Calu3 (cell line): ENCODE measurements around the gene RPAP3. TPM values are rescaled to one million over a fixed set of nuclear protein-coding genes. Genes with fewer than 3 reads are reported as not detected.

Experiments used
- BruUV-seq: library from RNA; stranded (reverse); fragments of 400-500 nt; replicated peaks from 2 replicates; lab custom pipeline; 2021; lab: Mats Ljungman, UMichigan
- CTCF ChIA-PET: fragments of 300-600 bp; sonication (Branson Sonifier 250); formaldehyde crosslinking; loops from one replicate; lab custom pipeline; 2022; ENCODE audit warnings: antibody characterized with exemption; lab: Charles Lee
- DNase-seq: peaks from one replicate; pipeline ENCODE4 v3.0.0; 2022
- H3K27ac Mint-ChIP-seq: one replicate; pipeline ENCODE4 v1.8.0; 2022; ENCODE audit warnings: mixed read lengths; ENCODE audit not compliant: unreplicated experiment
- H3K27me3 Mint-ChIP-seq: one replicate; pipeline ENCODE4 v1.8.0; 2022; ENCODE audit warnings: mixed read lengths; ENCODE audit not compliant: unreplicated experiment
- H3K36me3 Mint-ChIP-seq: one replicate; pipeline ENCODE4 v1.8.0; 2022; ENCODE audit warnings: mild to moderate bottlenecking, moderate library complexity, mixed read lengths; ENCODE audit not compliant: insufficient read depth, unreplicated experiment
- H3K4me1 Mint-ChIP-seq: one replicate; pipeline ENCODE4 v1.8.0; 2022; ENCODE audit warnings: mild to moderate bottlenecking, low read depth, mixed read lengths; ENCODE audit not compliant: unreplicated experiment
- H3K4me3 Mint-ChIP-seq: one replicate; pipeline ENCODE4 v1.8.0; 2022; ENCODE audit warnings: mild to moderate bottlenecking, low read depth, moderate library complexity, mixed read lengths; ENCODE audit not compliant: unreplicated experiment
- H3K9me3 Mint-ChIP-seq: one replicate; pipeline ENCODE4 v1.8.0; 2022; ENCODE audit warnings: low read depth, mixed read lengths; ENCODE audit not compliant: unreplicated experiment
- CTCF ChIP-seq: fragments of 200-600 bp; IDR thresholded peaks from one replicate; pipeline ENCODE4 v1.8.0; 2022; ENCODE audit warnings: antibody characterized with exemption; ENCODE audit not compliant: unreplicated experiment
- intact Hi-C: fragments of 100-400 bp; cut with micrococcal nuclease; formaldehyde crosslinking; loops from one replicate; pipeline ENCODE4 v1.10.0; 2022; ENCODE audit not compliant: unreplicated experiment
- total RNA-seq: library from RNA; stranded (reverse); gene quantifications from 2 replicates; pipeline ENCODE4 v1.2.3, GENCODE V29; 2022

Gene RPAP3
- total RNA-seq, 1 experiment from 2014 or later, result 33.5 TPM

- H3K36me3 Mint-ChIP-seq, result no peaks in the 10 kb centered on the region
- no peak overlapping the region for H3K27ac Mint-ChIP-seq
- H3K4me3 Mint-ChIP-seq, result no peak overlapping the region
- H3K27me3 Mint-ChIP-seq, result peaks cover 13% of the 10 kb centered on the region
- TF ChIP-seq CTCF, result no peak
- BruUV-seq, result no TSS peak
- intact Hi-C loops, result no loop called here
- CTCF ChIA-PET, result no interaction called here
- H3K4me1 Mint-ChIP-seq, result no peaks in the 10 kb centered on the region
- H3K9me3 Mint-ChIP-seq, result no peaks in the 10 kb centered on the region
- no peak for DNase-seq
These were observed 25.9 kb upstream of the RPAP3 start for GRCh38 chr12:47731723-47732122.

- CTCF ChIA-PET, result no interaction called here
- TF ChIP-seq CTCF, result no peak
- no TSS peak for BruUV-seq
- Mint-ChIP-seq H3K4me3 (no peak overlapping the region), H3K4me1 (no peaks in the 10 kb centered on the region), H3K36me3 (no peaks in the 10 kb centered on the region), H3K9me3 (no peaks in the 10 kb centered on the region), H3K27me3 (peaks cover 13% of the 10 kb centered on the region), H3K27ac (no peak overlapping the region)
- DNase-seq, result no peak
- intact Hi-C loops, result no loop called here
These were observed 24.5 kb upstream of the RPAP3 start for GRCh38 chr12:47730341-47730744.

- intact Hi-C loops, result no loop called here
- Mint-ChIP-seq H3K27me3 (peaks cover 13% of the 10 kb centered on the region), H3K9me3 (no peaks in the 10 kb centered on the region), H3K27ac (no peak overlapping the region), H3K4me1 (no peaks in the 10 kb centered on the region), H3K36me3 (no peaks in the 10 kb centered on the region), H3K4me3 (no peak overlapping the region)
- DNase-seq, result no peak
- BruUV-seq, result no TSS peak
- TF ChIP-seq CTCF, result no peak
- CTCF ChIA-PET, result no interaction called here
These were observed 23.4 kb upstream of the RPAP3 start for GRCh38 chr12:47729233-47729632.

GRCh38 chr12:47725893-47726292 lies 20.1 kb upstream of the RPAP3 start:
- CTCF ChIA-PET, result interaction anchor here (0.8 kb wide), 1 partner anchor 20 kb away, joined by 3 read pairs; the partner anchor contains the start of gene RPAP3
- Mint-ChIP-seq H3K4me1 (peaks cover 13% of the 10 kb centered on the region), H3K9me3 (no peaks in the 10 kb centered on the region), H3K27me3 (peaks cover 13% of the 10 kb centered on the region), H3K36me3 (no peaks in the 10 kb centered on the region), H3K27ac (no peak overlapping the region), H3K4me3 (no peak overlapping the region)
- TF ChIP-seq CTCF, result no peak
- intact Hi-C loops, result no loop called here
- BruUV-seq, result no TSS peak
- no peak for DNase-seq
